Activated naive CD4-positive, alpha-beta T cell treated with anti-CD3 and anti-CD28 coated beads, Interleukin-2, amount 50 U/mL, for 16 hours (primary cell): Measurements from ENCODE around the gene A3GALT2.

Experiments used
- DNase-seq: peaks from one replicate; pipeline ENCODE4 v3.0.0-alpha.2; 2020

A3GALT2 gene

DNA sequence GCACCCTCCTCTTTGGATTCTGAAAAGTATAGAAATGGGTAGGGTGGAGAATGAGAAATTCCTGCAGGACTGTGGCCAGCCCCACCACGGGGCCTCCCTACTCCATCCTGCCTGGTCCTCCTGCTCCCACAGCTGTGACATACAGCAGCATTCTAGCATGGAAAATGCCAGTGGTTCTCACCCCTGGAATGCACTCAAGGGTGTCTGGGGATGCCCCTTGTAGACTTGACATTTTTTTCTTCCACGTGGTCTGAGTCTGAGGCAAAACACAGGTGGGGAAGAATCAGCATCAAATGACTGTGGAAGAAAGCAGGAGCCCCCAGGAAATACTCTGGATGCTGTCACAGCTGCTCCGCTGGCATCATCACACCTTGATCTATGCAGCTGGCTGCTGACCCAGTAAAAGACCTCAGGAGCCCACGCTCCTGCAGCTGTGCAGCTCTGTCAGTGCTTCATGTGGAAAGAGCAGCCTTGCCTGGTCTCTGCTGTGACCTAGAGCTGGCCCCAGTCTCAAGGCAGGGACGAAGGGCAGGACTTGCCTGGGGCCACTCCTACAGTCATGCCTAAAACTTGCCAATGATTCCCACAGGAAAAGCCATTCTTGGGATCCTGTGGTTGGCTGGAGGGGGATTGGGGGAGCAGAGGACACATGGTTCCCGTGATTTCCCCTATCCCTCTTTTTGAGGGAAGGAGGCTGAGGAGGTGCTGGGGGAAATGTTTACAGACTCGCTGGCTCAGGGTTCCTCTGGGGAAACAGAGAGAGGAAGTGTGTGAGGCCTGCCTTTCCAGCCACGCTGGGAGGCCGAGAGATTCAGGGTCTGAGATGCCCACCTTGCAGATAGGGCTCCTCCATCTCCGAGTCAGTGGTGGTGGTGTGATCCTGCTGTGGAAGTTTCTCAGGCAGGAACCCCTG is 10.8 kb upstream of the A3GALT2 start:
- DNase-seq, result no peak

DNA sequence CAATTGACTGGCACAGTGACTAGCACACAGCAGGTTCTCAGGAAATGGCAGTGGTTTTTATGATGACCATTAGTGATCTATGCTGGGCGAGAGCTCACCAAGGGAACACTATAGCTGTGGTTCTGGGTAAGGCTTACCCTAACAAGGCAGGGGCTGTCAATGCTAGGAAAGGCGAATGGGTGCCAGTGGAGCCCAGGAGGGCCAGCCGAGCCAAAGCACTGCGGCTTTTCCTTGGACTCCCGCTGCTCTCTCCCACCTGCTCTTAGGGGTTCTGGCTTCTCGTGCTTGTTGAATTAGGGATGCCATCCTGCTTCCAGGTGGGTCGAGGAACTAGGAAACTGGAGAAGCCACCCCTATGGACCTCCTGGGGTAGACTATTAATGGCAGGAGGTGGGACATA is 10.0 kb upstream of the A3GALT2 start:
- no peak for DNase-seq

DNA sequence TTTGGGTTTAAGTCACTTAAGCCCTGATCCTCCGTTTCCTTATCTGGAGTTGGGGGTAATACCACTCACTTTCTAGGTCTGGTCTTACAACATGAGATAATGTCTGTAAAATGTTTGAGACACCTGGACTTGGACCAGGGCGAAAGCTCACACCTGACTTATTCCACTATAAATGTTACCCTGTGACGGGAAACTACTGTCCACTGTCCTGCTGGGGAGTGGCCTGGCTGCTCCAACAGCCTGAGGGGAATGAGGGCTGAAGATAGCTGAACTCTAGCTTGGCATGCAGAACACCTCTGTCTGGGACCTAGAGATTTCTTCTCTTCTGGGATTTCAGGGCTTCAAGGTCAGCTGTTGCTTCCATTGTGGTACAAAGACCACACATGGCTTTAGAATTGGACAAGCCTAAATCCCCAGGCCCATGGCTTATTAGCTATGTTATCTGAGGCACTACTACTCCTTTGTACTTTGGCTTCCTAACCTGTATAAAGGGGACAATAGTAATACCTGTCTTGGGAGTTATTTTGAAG is 9.5 kb upstream of the A3GALT2 start:
- DNase-seq, result no peak

DNA sequence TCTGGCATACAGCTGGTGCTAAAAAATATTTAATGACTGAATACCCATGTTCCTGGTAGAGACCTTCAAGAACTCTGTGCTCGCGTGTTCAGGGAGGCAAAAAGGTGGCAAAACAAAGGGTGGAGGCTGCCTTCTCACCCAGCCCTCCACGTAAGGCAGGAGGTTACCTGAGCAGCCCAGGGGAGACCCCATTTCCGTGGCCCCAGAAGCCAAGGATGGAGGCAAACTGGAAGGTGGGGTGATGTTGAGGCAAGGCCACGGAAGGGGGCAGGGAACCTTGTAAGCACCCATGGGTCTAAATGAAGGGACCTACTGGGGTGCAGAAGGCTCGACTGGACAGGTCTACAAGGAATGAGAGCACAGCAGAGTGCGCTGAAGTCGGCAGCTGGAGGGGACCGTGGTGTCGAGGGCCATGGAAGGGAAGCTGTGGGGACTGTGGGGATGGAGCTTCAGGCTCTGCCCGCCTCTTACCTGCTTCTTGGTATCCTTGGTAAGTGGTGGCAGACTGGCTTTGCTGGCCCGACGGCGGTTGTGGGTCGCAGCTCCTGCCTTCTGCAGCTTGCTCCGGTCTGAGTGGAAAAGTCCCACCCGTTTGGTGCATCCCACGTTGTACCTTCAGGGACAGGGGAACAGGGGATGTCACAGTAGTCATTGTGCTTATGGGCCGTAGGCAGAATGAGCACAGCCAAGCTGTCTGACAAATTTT is 8.9 kb upstream of the A3GALT2 start:
- no peak for DNase-seq

DNA sequence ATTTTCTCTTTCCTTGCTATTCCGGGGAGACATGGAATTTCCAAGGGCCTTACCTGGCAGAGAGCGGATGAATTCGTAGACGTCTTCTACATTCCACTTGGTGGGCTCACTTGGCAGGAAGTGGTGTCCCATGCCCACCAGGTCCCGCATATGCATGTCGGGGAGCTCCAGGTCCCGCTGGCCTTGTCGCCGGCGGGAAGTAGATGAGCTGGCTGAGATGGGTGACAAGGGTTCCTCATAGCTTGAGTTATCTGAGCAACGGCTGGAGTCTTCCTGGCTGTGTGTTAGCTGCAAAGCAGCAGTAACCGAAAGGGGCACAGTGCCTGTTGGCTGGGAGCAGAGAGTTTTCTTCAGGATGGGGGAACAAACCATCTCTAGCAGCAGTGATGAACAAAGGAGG is 7.9 kb upstream of the A3GALT2 start:
- DNase-seq, result no peak

DNA sequence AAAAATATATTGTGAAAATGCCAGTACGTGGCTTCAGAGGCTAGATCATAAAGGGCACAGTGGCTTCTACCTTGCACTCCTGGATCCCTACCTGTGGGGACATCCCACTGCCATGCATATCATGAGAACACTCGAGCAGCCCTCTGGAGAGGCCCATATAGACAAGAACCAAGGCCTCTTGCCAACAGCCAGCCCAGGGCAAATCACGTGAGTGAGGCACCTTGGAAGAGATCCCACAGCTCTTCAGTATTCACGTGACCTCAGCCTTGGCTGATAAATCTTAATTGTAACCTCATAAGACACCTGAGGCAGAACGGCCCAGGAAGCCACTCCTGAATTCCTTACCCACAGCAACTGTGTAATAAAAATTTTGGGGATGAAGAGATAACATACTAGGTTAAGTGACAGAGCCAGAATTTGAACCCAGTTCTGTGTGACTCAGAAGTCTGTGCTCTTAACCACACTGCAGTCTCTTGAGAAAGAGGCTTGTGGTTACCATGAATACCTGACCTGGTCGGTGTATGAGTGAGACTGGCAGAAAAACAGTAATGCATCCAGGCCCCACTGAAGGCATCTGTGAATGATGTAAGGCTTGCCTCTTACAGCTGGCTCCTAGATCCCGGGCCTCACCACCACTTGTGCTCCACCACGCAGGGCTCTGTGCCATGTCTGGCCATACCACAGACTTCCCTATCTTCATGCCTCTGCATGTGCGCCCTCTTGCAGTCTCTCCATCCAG is 6.9 kb upstream of the A3GALT2 start:
- no peak for DNase-seq

DNA sequence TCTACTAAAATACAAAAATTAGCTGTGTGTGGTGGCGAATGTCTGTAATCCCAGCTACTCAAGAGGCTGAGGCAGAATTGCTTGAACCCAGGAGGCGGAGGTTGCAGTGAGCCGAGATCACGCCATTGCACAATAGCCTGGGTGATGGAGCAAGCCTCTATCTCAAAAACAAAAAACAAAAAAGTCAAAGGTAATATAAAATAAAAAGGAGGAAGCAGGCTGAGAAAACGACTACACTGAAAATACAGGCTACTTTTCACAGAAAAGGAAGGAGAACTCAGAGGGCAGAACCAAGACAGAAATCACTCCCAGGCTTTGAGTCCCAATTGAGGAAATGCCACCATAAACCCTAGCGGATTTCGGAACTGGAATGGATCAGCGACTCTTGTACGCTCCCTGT is 5.9 kb upstream of the A3GALT2 start:
- no peak for DNase-seq

DNA sequence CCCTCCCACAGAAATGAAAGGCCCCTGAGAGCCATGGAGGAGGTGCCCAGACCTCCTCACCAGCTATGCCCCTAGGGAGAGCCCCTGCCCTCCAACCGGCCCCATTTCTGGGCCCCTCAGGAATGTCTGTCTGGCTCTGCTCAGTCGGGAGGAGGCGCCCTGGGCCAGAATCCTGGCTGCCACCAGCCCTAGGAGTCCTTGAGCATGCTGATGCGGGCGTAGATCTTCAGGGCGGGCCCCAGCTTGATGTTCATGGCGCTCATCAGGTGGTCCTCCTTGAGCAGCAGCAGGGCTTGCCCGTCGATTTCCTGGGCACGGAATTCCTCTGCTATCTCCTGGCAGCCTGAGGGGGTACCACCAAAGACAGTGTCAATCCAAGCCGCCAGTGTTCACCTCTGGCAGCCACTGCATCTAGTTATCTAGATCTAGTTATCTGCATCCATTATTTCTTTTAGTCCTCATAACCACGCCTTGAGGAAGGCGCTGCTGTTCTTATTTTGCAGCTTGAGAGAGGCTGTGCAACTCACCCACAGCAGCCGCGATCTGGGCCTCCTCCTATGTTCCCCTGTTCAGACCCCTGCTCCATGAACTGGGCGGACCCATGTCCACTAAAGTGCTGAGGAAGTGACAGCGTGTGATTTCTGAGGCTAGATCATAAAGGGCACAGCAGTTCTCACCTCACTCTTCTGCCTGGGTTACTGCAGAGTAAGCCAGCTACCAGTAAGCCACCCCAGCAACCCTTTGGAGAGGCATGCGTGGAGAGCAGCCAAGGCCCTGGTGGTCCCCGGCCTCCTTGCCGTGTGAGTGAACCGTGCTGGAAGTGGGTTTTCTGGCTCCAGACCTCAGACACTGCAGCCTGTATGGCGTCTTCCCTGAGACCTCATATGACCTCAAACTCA is 4.0 kb upstream of the A3GALT2 start:
- no peak for DNase-seq

DNA sequence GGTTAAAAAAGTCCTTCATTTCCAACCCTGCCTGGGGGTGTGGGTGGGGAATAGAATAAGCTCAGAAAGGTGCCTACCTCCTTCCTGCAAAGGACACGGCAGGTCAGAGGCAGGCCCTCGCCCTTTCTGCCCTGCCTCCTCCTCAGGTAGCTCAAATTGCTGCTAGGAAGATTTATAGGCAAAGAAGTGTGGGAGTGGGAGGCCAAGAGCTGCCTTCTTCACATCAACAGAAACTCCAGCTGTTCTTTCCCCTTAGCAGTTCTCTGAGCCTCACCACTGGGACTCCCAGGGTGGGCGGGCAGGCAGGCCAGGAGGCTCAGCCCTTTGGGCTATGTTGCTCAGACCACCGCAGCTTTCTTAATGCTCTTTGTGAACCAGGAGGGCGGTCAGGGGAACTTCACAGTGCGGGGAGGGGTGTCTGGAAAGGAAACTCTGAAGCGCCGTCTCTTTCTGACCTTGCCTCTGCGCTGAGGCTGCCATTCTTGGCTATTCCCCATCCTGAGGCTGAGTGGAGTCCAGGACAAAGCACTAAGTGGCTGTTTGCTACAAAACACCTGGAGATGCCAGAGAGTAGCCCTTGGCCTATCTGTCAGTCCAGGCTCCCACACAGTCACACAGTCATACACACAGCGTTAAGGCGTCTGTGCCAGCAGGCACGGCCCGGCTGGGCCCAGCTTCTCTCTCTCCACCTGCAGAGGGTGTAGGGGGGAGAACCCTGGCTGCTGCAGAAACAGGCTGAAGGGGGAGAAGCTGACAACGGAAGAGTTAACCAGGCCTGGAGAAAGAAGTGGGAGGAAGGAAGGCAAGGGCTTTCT is 3.0 kb upstream of the A3GALT2 start:
- no peak for DNase-seq

DNA sequence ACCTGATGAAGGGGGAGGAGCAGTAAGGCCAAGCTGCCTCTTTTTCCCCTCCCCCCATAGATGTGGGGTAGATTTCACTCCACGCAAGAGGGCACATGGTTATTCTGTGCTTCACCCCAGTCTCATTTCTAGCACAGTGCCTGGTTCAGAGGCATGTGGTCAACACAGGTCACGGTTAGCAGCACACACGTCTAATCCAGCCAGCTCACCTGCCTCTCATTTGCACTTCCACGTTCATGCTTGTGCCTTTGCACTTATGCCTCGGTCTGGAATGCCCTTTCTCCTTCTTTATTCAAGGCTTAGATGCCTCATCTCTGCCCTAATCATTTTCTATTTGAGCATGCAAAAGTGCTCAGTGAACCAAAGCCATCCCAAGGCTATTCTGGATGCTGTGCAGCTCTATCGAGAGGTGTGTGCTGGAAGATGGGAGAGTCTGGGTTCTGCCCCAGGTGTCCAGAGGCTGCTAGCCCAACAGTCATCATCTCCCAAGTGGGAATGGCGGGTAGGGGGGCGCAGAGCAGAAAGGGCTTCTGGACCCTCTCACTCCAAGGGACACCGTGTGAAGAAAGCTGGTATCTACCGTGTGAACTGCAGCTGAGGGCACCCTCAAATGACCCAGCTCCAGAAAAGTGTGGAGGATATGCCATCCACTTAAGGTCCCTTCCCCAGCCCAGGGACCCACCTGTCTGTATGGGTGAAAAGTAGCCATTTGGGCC is 2.1 kb upstream of the A3GALT2 start:
- no peak for DNase-seq

DNA sequence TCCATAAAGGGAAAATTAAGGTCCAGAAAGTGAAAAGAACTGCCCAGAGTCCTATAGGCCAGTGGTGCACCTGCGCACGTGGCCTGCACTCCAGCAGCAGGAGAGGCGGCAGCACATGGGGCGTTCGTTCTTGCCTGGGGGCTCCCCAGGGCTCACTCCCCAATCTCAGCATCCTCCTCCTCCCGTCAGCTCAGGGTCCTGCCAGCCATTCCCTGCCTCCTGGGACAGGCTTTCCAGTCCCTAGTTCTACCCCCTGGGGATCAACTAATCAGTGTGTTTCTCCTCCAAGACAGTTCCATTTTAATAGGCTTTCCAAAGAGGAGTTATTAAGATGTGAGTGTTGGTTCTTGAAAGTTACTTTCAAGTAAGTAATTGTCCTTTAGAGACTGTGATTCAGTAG is 1.2 kb upstream of the A3GALT2 start:
- no peak for DNase-seq

DNA sequence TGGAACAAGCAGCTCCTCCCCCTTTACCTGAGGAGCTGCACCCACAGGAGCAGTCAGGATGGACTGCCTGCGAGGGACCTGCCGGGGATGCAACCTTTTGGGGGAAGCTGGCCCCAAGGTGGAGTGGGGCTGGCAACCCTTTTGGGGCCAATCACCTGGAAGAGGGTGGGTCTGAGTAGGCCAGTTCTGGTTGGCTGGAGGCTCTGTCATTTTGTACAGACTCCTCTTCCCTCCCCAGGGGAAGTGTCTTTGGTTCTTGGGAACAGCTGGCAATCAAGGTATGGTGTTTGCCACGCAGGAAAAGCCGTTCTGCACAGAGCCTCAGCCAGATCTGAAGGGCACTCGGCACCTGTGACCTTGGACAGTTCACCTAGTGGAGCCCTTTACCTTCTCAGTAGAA is 280 bp upstream of the A3GALT2 start:
- no peak for DNase-seq

DNA sequence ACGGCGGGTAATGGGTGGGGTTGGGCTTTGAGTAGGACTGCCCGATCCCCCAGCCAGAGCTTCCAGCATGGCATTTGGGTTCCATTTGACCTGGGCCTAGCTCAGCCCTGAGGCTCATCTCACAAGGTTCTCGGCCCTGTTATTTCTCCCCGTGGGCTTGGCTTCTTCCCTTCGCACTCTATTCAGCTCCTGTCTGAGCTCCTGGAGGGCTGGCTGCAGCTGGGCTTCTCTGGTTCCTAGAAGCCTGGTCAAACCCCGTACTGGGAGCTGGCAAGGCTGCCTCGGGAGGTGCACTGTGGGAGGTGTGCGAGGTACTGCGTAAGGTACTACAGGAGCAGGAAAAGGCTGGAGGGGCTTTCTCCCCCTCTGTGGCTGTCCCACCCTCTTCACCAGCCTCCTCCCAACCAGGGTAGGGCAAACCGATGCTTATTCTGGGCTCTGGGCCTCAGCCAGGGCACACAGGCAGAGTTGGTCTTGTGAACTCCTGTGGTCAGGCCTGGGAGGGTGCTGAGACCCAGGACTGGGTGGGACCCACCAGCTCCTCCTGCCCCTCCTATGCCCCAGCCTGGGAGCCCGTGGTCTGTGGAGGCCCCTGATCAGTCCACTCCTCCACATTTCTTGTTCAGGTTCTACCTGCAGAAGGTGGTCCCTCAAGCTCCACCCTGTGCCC is 814 bp downstream of the A3GALT2 start:
- no peak for DNase-seq

DNA sequence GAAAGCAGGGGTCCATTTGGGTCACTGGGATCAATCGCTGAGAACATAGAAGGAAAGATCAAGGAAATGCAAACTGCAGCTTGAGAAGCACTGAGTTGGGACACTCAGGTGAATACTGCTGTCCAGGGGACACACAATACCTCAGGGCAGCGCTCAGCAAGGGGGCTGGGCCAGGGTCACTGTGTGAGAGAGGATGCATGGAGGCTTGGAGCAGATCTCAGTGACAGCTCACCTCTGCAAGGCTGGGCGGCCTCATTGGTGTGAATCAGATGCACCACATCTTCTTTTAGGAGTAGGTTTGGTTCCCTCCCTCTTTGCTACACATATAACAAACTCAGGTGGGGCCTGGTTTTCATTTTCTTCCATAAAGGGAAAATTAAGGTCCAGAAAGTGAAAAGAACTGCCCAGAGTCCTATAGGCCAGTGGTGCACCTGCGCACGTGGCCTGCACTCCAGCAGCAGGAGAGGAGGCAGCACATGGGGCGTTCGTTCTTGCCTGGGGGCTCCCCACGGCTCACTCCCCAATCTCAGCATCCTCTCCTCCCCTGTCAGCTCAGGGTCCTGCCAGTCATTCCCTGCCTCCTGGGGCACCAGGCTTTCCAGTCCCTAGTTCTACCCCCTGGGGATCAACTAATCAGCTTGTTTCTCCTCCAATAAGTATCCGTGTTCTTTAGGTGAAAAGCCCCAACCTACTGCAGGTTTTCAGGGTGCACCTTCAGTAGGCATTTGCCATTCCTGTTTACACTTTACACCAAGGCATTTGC is 1.5 kb downstream of the A3GALT2 start:
- no peak for DNase-seq

DNA sequence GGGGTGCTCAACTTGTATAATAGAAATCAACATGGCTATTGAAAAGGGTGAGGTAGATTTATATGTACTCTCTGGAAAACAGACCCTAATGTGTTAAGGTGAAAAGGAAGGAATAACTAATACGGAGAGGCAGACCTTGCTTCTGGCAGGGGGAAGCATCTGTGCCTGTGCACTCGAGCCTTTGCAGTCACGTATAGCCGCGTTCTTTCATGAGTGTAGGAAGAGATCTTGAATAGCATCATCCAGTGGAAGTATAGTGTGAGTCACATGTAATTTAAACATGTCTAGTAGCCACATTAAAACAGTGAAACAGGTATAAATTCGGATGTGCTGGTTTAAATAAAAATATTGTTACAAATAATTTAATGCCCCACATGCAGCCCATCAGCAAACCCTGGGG is 3.0 kb downstream of the A3GALT2 start:
- no peak for DNase-seq

DNA sequence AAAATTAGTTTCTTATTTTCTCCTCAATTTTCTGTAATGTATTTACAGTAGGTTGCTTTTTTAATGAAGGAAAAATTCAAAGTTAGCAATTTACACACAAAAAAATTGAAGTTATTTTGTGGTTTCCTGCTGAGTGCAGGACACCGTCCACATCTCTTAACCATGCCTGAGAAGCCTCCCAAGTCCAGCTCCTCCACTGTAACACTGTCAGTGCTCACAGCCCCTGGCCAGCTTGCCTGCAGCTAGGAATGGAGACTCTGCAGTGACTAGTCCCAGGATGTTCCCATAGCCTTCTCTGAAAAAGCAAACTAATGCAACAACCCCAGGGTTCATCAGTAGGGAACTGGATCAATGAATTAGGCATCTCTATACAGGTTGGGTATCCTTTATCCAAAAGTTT is 3.5 kb downstream of the A3GALT2 start:
- no peak for DNase-seq

DNA sequence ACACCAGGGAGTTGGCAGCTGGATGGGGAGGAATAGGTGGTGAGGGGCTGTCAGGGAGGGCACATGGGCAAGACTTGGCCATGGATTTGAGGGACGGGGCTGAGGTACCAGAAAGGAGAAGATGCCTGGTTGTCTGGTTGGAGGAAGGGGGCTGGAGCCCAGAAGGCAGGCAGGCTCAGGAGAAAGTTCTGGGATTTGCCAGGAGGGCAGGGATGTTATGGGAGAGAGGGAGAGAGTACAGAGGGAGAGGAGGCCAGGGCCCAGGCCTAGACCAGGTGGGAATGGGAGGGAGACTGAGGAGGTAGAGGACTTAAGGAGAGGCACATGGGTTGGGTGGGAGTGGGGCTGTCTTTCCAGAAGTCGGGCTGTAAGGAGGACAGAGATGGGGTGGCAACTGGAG is 4.3 kb downstream of the A3GALT2 start:
- no peak for DNase-seq

DNA sequence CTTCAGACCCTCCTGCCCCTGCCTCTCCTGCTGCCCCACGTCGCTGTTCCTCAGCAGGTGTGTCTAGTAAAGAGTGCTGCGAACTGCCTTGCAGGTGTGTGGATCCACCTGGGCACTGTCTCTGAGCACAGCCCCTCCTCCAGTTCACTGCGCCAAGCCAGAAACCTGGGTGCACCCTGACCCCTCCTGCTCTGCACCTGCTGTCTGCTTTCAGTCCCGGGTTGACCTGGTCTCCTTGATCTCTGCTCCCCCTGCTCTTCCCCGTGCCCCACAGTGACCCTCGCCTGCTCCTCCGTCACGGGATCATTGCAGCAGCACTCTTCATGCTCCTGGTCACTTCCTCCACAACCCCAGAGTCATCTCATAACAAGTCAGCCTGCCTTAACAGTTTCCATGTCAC is 6.5 kb downstream of the A3GALT2 start:
- no peak for DNase-seq

DNA sequence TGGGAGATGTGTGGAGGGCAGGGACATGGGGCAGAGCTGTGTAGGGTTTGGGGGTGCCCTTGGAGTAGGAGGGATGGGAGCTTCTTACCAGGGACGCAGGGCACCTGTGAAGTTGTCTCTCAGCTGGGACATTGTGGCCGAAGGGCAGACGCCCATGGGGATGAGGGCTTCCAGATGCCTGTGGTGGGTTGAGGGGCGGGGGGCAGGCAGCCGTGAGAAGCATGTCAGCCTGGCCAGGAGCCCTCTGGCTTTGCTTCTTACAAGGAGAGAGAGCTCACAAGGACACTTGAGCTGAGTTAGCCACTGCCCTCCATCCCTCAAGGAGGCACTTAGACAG is 8.5 kb downstream of the A3GALT2 start:
- DNase-seq, result no peak
